Naive thymus-derived CD4-positive, alpha-beta T cell (primary cell): Measurements from ENCODE around the gene AGAP1. TPM values are rescaled to one million over a fixed set of nuclear protein-coding genes. Genes with fewer than 3 reads are reported as not detected.

Experiments used
- ATAC-seq: fragments of 150-1000 bp; cut with Tn5 transposase; 2 replicates; pipeline ENCODE4 v1.10.0; 2021; ENCODE audit warnings: mild to moderate bottlenecking, moderate library complexity
- CTCF ChIA-PET: fragments of 350-600 bp; sonication (Branson Sonifier 250); formaldehyde crosslinking; loops from one replicate; lab custom pipeline; 2021; ENCODE audit warnings: antibody characterized with exemption; lab: Charles Lee
- POLR2A ChIA-PET: fragments of 350-600 bp; sonication (Branson Sonifier 250); formaldehyde crosslinking; loops from one replicate; lab custom pipeline; 2021; ENCODE audit warnings: antibody characterized with exemption, inconsistent platforms; lab: Charles Lee
- DNase-seq, 9 donors: peaks; one replicate each; pipeline versions ENCODE4 v3.0.0 to v3.0.0-alpha.2; 2020 to 2022; ENCODE audit warnings: mixed read lengths in 1 of 9
- H3K27ac ChIP-seq: one replicate; pipeline ENCODE4 v1.7.0; 2013; ENCODE audit warnings: mild to moderate bottlenecking, low read depth, low read length, moderate library complexity
- H3K27me3 ChIP-seq, 2 donors: one replicate each; pipeline ENCODE4 v1.7.0; 2013; ENCODE audit warnings: low read length in 2 of 2, mild to moderate bottlenecking in 2 of 2, moderate library complexity in 2 of 2; ENCODE audit not compliant: control insufficient read depth in 2 of 2, insufficient read depth in 2 of 2
- H3K36me3 ChIP-seq, 3 experiments: 1 replicate in 2 of 3; 2 replicates in 1 of 3; pipeline ENCODE4 v1.7.0; 2013; ENCODE audit warnings: low read length in 3 of 3, mild to moderate bottlenecking in 3 of 3, moderate library complexity in 1 of 3; ENCODE audit not compliant: insufficient read depth in 3 of 3, control insufficient read depth in 2 of 3
- H3K4me1 ChIP-seq, 2 donors: one replicate each; pipeline ENCODE4 v1.7.0; 2013; ENCODE audit warnings: low read length in 2 of 2, mild to moderate bottlenecking in 2 of 2, moderate library complexity in 1 of 2; ENCODE audit not compliant: control insufficient read depth in 2 of 2, insufficient read depth in 2 of 2
- H3K4me3 ChIP-seq: 2 replicates; pipeline ENCODE4 v1.7.0; 2013; ENCODE audit warnings: mild to moderate bottlenecking, low read length
- H3K9me3 ChIP-seq, 3 experiments: 1 replicate in 2 of 3; 2 replicates in 1 of 3; pipeline ENCODE4 v1.7.0; 2013; ENCODE audit warnings: low read length in 3 of 3; ENCODE audit not compliant: control insufficient read depth in 2 of 3
- H3K27ac Mint-ChIP-seq, 9 donors: one replicate each; pipeline ENCODE4 v1.8.0; 2020 to 2022; ENCODE audit warnings: mixed read lengths in 9 of 9, mild to moderate bottlenecking in 8 of 9, moderate library complexity in 5 of 9, inconsistent platforms in 2 of 9
- H3K27me3 Mint-ChIP-seq, 5 donors: one replicate each; pipeline ENCODE4 v1.8.0; 2021 to 2022; ENCODE audit warnings: mixed read lengths in 5 of 5, mild to moderate bottlenecking in 1 of 5
- H3K36me3 Mint-ChIP-seq, 5 donors: one replicate each; pipeline ENCODE4 v1.8.0; 2020 to 2022; ENCODE audit warnings: mixed read lengths in 5 of 5, mild to moderate bottlenecking in 3 of 5, inconsistent platforms in 1 of 5
- H3K4me1 Mint-ChIP-seq, 7 donors: one replicate each; pipeline ENCODE4 v1.8.0; 2020 to 2022; ENCODE audit warnings: mixed read lengths in 7 of 7, mild to moderate bottlenecking in 3 of 7, inconsistent platforms in 1 of 7
- H3K4me3 Mint-ChIP-seq, 10 donors: one replicate each; pipeline ENCODE4 v1.8.0; 2020 to 2022; ENCODE audit warnings: mild to moderate bottlenecking in 10 of 10, mixed read lengths in 10 of 10, moderate library complexity in 6 of 10, inconsistent platforms in 2 of 10
- H3K9me3 Mint-ChIP-seq, 11 donors: one replicate each; pipeline ENCODE4 v1.8.0; 2020 to 2022; ENCODE audit warnings: mixed read lengths in 11 of 11, mild to moderate bottlenecking in 4 of 11, inconsistent platforms in 1 of 11, moderate library complexity in 1 of 11
- intact Hi-C, 2 donors: fragments of 100-400 bp; cut with micrococcal nuclease; formaldehyde crosslinking; loops; one replicate each; pipeline ENCODE4 v1.15.1; 2023
- polyA plus RNA-seq, 2 donors: library from polyadenylated mRNA; unstranded; fragments of 300-500 nt; fragmentation: Illumina TruSeq; gene quantifications; one replicate each; pipeline ENCODE4 v1.2.3, GENCODE V29; 2021
- total RNA-seq, 6 experiments: library from RNA in 5 of 6; stranded (reverse) in 5 of 6; gene quantifications; 1 replicate in 5 of 6; 2 replicates in 1 of 6; pipeline ENCODE4 v1.2.3 and lab custom pipeline; 2021 to 2026

AGAP1 gene
- total and polyA plus RNA-seq, 7 experiments from 2014 or later, result 0.35 to 9.6 (median 0.85) TPM; not detected in 2

GRCh38 chr2:235898766-235899165, 404.9 kb downstream of the AGAP1 start:
- H3K27me3 Mint-ChIP-seq, result peaks cover 0 to 12% (median 9%) of the 10 kb centered on the region in 5 donors
- H3K4me3 ChIP-seq, result no peak overlapping the region
- no peak for ATAC-seq
- POLR2A ChIA-PET, result no interaction called here
- H3K4me1 Mint-ChIP-seq, result no peaks in the 10 kb centered on the region
- H3K36me3 ChIP-seq, result no peaks in the 10 kb centered on the region
- DNase-seq, result no peak
- intact Hi-C loops, result no loop called here
- H3K9me3 Mint-ChIP-seq, result peaks cover 0 to 5% (median 0%) of the 10 kb centered on the region in 11 donors
- H3K27ac Mint-ChIP-seq, result no peak overlapping the region
- H3K4me1 ChIP-seq, result no peaks in the 10 kb centered on the region
- CTCF ChIA-PET, result no interaction called here
- no peaks in the 10 kb centered on the region for H3K9me3 ChIP-seq
- H3K27ac ChIP-seq, result no peak overlapping the region
- H3K36me3 Mint-ChIP-seq, result no peaks in the 10 kb centered on the region
- H3K27me3 ChIP-seq, result no peaks in the 10 kb centered on the region
- H3K4me3 Mint-ChIP-seq, result no peak overlapping the region

DNA sequence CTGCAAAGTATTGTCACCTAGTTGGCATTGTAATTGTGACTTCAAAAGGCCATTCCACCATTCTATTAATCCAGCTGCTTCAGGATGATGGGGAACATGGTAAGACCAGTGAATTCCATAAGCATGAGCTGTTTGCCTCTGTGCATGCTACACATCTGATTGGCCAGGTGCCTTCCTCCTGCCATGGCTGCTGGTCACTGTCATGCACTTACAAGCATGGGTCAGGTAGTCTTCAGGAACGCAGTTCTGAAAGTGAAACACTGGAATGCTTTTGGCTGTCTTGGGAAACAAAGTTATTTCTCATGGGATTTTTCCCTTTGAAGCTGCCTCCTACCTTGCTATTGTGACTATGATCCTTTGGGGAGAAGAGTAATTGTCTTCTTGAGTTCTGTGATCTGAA, 406.8 kb downstream of the AGAP1 start:
- Mint-ChIP-seq H3K27me3 (peaks cover 5 to 18% (median 9%) of the 10 kb centered on the region in 5 donors), H3K4me3 (no peak overlapping the region), H3K4me1 (no peaks in the 10 kb centered on the region), H3K27ac (no peak overlapping the region), H3K9me3 (peaks cover 0 to 4% (median 0%) of the 10 kb centered on the region in 11 donors), H3K36me3 (no peaks in the 10 kb centered on the region)
- DNase-seq (no peak), ATAC-seq (no peak)
- H3K27me3 ChIP-seq, result no peaks in the 10 kb centered on the region
- no peaks in the 10 kb centered on the region for H3K9me3 ChIP-seq
- ChIA-PET POLR2A (no interaction called here), CTCF (no interaction called here)
- intact Hi-C loops, result no loop called here
- no peaks in the 10 kb centered on the region for H3K4me1 ChIP-seq
- no peaks in the 10 kb centered on the region for H3K36me3 ChIP-seq
- H3K4me3 ChIP-seq, result no peak overlapping the region
- no peak overlapping the region for H3K27ac ChIP-seq

DNA sequence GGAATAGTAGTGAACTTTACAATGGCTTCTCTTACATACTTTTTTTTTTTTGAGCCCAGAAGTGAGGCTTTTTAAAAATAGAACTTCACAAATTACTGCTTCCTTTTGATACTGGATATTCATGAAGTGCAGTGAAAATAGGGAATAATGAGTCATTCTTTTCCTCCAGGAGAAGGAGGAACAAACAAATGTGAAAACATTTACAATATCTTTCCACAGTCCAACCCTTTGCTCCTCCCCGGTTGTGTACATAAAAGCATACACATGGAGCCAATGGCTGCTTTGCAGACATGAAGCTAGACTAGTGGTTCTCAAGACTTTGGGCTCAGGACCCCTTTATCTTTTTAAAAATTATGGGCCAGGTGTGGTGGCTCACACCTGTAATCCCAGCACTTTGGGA, 407.4 kb downstream of the AGAP1 start:
- ATAC-seq, result no peak
- CTCF ChIA-PET, result no interaction called here

DNA sequence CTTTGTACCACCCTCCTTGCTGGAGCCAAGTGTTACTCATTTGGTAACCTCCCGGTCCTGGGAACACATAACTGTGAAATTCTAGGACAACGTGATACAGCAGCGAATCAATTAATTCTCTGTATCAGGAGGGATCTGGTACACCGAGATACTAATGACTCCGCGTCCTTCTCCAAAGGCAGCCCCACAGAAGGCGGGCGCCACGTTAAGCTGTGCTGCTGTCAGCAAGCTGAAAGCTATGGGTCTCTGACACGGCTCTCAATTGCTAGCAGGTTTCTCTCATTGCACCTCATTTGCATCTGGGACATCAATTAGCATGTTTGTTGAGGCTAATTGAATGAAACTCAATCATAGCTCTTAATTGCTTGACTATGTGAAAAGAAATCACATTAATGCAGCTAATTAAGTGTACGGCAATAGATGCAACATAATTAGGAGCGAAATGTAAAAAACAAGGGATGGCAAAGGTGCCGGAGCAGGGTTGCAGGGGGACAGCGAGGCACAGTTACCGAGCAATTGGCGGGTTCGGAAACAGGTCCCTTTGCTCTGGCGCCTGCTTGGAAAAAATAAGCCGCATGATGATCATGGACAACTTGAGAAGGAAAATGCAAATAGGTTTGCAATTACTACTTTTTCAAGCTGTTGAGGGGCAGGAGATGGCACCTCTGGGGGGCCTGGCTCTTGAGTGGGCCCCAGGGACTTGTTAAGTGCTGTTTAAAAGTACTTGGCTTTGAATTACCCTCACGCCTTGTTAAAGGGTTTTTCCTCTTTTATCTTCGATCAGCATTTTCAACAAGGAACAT, 410.1 kb downstream of the AGAP1 start:
- intact Hi-C loops, result no loop called here
- Mint-ChIP-seq H3K9me3 (peaks cover 0 to 4% (median 0%) of the 10 kb centered on the region in 11 donors), H3K4me1 (peaks cover 0 to 2% (median 0%) of the 10 kb centered on the region in 7 donors), H3K27ac (no peak overlapping the region), H3K36me3 (no peaks in the 10 kb centered on the region), H3K27me3 (peaks cover 9 to 29% (median 13%) of the 10 kb centered on the region in 5 donors), H3K4me3 (no peak overlapping the region)
- DNase-seq (no peak), ATAC-seq (no peak)
- Histone ChIP-seq H3K4me3 (no peak overlapping the region), H3K36me3 (no peaks in the 10 kb centered on the region), H3K4me1 (no peaks in the 10 kb centered on the region), H3K27ac (no peak overlapping the region), H3K27me3 (no peaks in the 10 kb centered on the region), H3K9me3 (no peaks in the 10 kb centered on the region)
- CTCF ChIA-PET, result no interaction called here
- POLR2A ChIA-PET, result no interaction called here

More for the DNA sequence above, 407.4 kb downstream of the AGAP1 start:
- Mint-ChIP-seq H3K4me1 (peaks cover 0 to 2% (median 0%) of the 10 kb centered on the region in 7 donors), H3K36me3 (no peaks in the 10 kb centered on the region), H3K27ac (no peak overlapping the region), H3K9me3 (peaks cover 0 to 4% (median 0%) of the 10 kb centered on the region in 11 donors), H3K4me3 (no peak overlapping the region), H3K27me3 (peaks cover 7 to 22% (median 9%) of the 10 kb centered on the region in 5 donors)
- intact Hi-C loops, result no loop called here
- Histone ChIP-seq H3K27ac (no peak overlapping the region), H3K4me3 (no peak overlapping the region), H3K36me3 (no peaks in the 10 kb centered on the region), H3K9me3 (no peaks in the 10 kb centered on the region), H3K4me1 (no peaks in the 10 kb centered on the region), H3K27me3 (no peaks in the 10 kb centered on the region)
- POLR2A ChIA-PET, result no interaction called here
- no peak for DNase-seq

GRCh38 chr2:235904585-235904931, 410.7 kb downstream of the AGAP1 start:
- ChIA-PET POLR2A (no interaction called here), CTCF (no interaction called here)
- DNase-seq (no peak), ATAC-seq (no peak)
- H3K4me3 ChIP-seq, result no peak overlapping the region
- no peaks in the 10 kb centered on the region for H3K36me3 ChIP-seq
- Mint-ChIP-seq H3K27ac (no peak overlapping the region), H3K4me3 (no peak overlapping the region), H3K9me3 (peaks cover 0 to 4% (median 0%) of the 10 kb centered on the region in 11 donors), H3K36me3 (no peaks in the 10 kb centered on the region), H3K27me3 (peaks cover 9 to 29% (median 12%) of the 10 kb centered on the region in 5 donors), H3K4me1 (peaks cover 0 to 2% (median 0%) of the 10 kb centered on the region in 7 donors)
- no peaks in the 10 kb centered on the region for H3K9me3 ChIP-seq
- H3K27ac ChIP-seq, result no peak overlapping the region
- intact Hi-C loops, result no loop called here
- H3K4me1 ChIP-seq, result no peaks in the 10 kb centered on the region
- H3K27me3 ChIP-seq, result no peaks in the 10 kb centered on the region

GRCh38 chr2:235908826-235909225, 415.0 kb downstream of the AGAP1 start:
- no peak overlapping the region for H3K27ac ChIP-seq
- Mint-ChIP-seq H3K4me3 (no peak overlapping the region), H3K4me1 (peaks cover 0 to 2% (median 0%) of the 10 kb centered on the region in 7 donors), H3K27me3 (peaks cover 0 to 20% (median 12%) of the 10 kb centered on the region in 5 donors), H3K9me3 (peaks cover 0 to 4% (median 0%) of the 10 kb centered on the region in 11 donors), H3K27ac (no peak overlapping the region), H3K36me3 (no peaks in the 10 kb centered on the region)
- ATAC-seq (no peak), DNase-seq (no peak)
- POLR2A ChIA-PET, result no interaction called here
- H3K4me3 ChIP-seq, result no peak overlapping the region
- intact Hi-C loops, result no loop called here
- no peaks in the 10 kb centered on the region for H3K27me3 ChIP-seq
- no peaks in the 10 kb centered on the region for H3K4me1 ChIP-seq
- H3K36me3 ChIP-seq, result no peaks in the 10 kb centered on the region
- no peaks in the 10 kb centered on the region for H3K9me3 ChIP-seq
- CTCF ChIA-PET, result no interaction called here

GRCh38 chr2:235909358-235909757, 415.5 kb downstream of the AGAP1 start:
- ATAC-seq, result no peak
- no peaks in the 10 kb centered on the region for H3K36me3 ChIP-seq
- H3K27ac ChIP-seq, result no peak overlapping the region
- H3K4me3 ChIP-seq, result no peak overlapping the region
- H3K4me3 Mint-ChIP-seq, result no peak overlapping the region
- peaks cover 0 to 2% (median 0%) of the 10 kb centered on the region in 7 donors for H3K4me1 Mint-ChIP-seq
- CTCF ChIA-PET, result no interaction called here
- H3K4me1 ChIP-seq, result no peaks in the 10 kb centered on the region
- no peaks in the 10 kb centered on the region for H3K27me3 ChIP-seq
- POLR2A ChIA-PET, result no interaction called here
- no peak overlapping the region for H3K27ac Mint-ChIP-seq
- peaks cover 0 to 4% (median 0%) of the 10 kb centered on the region in 11 donors for H3K9me3 Mint-ChIP-seq
- no peak for DNase-seq
- no peaks in the 10 kb centered on the region for H3K9me3 ChIP-seq
- no peaks in the 10 kb centered on the region for H3K36me3 Mint-ChIP-seq
- peaks cover 0 to 21% (median 12%) of the 10 kb centered on the region in 5 donors for H3K27me3 Mint-ChIP-seq
- intact Hi-C loops, result no loop called here
